Measurements from ENCODE around the gene ASPHD1.
A peak's percentile ranks its signal among the peaks of the same experiment; 100 is the strongest.

The ASPHD1 gene

GRCh38 chr16:29916979-29917378 lies 16.7 kb downstream of the ASPHD1 start:
- no CpG with 5 or more reads among the region's 1 CpG for WGBS (ENCODE audit: insufficient coverage, insufficient read length)
- Histone ChIP-seq H3K4me1 (ENCODE audit: control insufficient read depth, insufficient read depth, low read length) (no peaks in the 10 kb centered on the region), H3K27ac (ENCODE audit: low read length) (no peak overlapping the region)

GRCh38 chr16:29920288-29921033 lies 20.2 kb downstream of the ASPHD1 start:
- H3K4me1 ChIP-seq (ENCODE audit: control insufficient read depth, insufficient read depth, low read length) = no peaks in the 10 kb centered on the region
- no CpG with 5 or more reads among the region's 6 CpGs for WGBS (ENCODE audit: insufficient coverage, insufficient read length)
- no peak for DNase-seq (ENCODE audit: low read depth, low spot score)
- no peak overlapping the region for H3K4me3 ChIP-seq (ENCODE audit: low read length)
- H3K9me3 ChIP-seq (ENCODE audit: control insufficient read depth, insufficient read depth, low read length) = no peaks in the 10 kb centered on the region
- no peak overlapping the region for H3K27ac ChIP-seq (ENCODE audit: low read length)
- no peaks in the 10 kb centered on the region for H3K27me3 ChIP-seq (ENCODE audit: control insufficient read depth, insufficient read depth, low read length)
- H3K36me3 ChIP-seq (ENCODE audit: control insufficient read depth, insufficient read depth, low read length) = 0 out of 2 replicates have a peak, but pooled peaks cover 3% of the 10 kb centered on the region

More at GRCh38 chr16:29916979-29917378, 16.7 kb downstream of the ASPHD1 start:
- Histone ChIP-seq H3K9me3 (ENCODE audit: control insufficient read depth, insufficient read depth, low read length) (no peaks in the 10 kb centered on the region), H3K36me3 (ENCODE audit: control insufficient read depth, insufficient read depth, low read length) (no peaks in the 10 kb centered on the region), H3K4me3 (ENCODE audit: low read length) (no peak overlapping the region), H3K27me3 (ENCODE audit: control insufficient read depth, insufficient read depth, low read length) (no peaks in the 10 kb centered on the region)
- DNase-seq (ENCODE audit: low read depth, low spot score) = no peak

- Histone ChIP-seq H3K36me3 (ENCODE audit: control insufficient read depth, insufficient read depth, low read length) (0 out of 2 replicates have a peak, but pooled peaks cover 3% of the 10 kb centered on the region), H3K9me3 (ENCODE audit: control insufficient read depth, insufficient read depth, low read length) (no peaks in the 10 kb centered on the region), H3K27me3 (ENCODE audit: control insufficient read depth, insufficient read depth, low read length) (no peaks in the 10 kb centered on the region), H3K27ac (ENCODE audit: low read length) (no peak overlapping the region), H3K4me3 (ENCODE audit: low read length) (no peak overlapping the region), H3K4me1 (ENCODE audit: control insufficient read depth, insufficient read depth, low read length) (no peaks in the 10 kb centered on the region)
- no CpG with 5 or more reads among the region's 3 CpGs for WGBS (ENCODE audit: insufficient coverage, insufficient read length)
- DNase-seq (ENCODE audit: low read depth, low spot score) = no peak
Observed at GRCh38 chr16:29921034-29921385, 20.7 kb downstream of the ASPHD1 start.

GRCh38 chr16:29922326-29922725 lies 22.0 kb downstream of the ASPHD1 start:
- WGBS (ENCODE audit: insufficient coverage, insufficient read length) = no CpG with 5 or more reads among the region's 2 CpGs
- H3K27me3 ChIP-seq (ENCODE audit: control insufficient read depth, insufficient read depth, low read length) = no peaks in the 10 kb centered on the region
- H3K27ac ChIP-seq (ENCODE audit: low read length) = no peak overlapping the region
- no peak overlapping the region for H3K4me3 ChIP-seq (ENCODE audit: low read length)
- H3K4me1 ChIP-seq (ENCODE audit: control insufficient read depth, insufficient read depth, low read length) = no peaks in the 10 kb centered on the region
- DNase-seq (ENCODE audit: low read depth, low spot score) = no peak
- H3K9me3 ChIP-seq (ENCODE audit: control insufficient read depth, insufficient read depth, low read length) = no peaks in the 10 kb centered on the region
- 0 out of 2 replicates have a peak, but pooled peaks cover 3% of the 10 kb centered on the region for H3K36me3 ChIP-seq (ENCODE audit: control insufficient read depth, insufficient read depth, low read length)

GRCh38 chr16:29922986-29923501 lies 22.8 kb downstream of the ASPHD1 start:
- no peaks in the 10 kb centered on the region for H3K27me3 ChIP-seq (ENCODE audit: control insufficient read depth, insufficient read depth, low read length)
- H3K9me3 ChIP-seq (ENCODE audit: control insufficient read depth, insufficient read depth, low read length) = no peaks in the 10 kb centered on the region
- no peak for DNase-seq (ENCODE audit: low read depth, low spot score)
- no CpG with 5 or more reads among the region's 12 CpGs for WGBS (ENCODE audit: insufficient coverage, insufficient read length)
- 0 out of 2 replicates have a peak, but pooled peaks cover 3% of the 10 kb centered on the region for H3K36me3 ChIP-seq (ENCODE audit: control insufficient read depth, insufficient read depth, low read length)
- no peak overlapping the region for H3K27ac ChIP-seq (ENCODE audit: low read length)
- no peaks in the 10 kb centered on the region for H3K4me1 ChIP-seq (ENCODE audit: control insufficient read depth, insufficient read depth, low read length)
- no peak overlapping the region for H3K4me3 ChIP-seq (ENCODE audit: low read length)

GRCh38 chr16:29925105-29925756 lies 24.9 kb downstream of the ASPHD1 start:
- H3K27me3 ChIP-seq (ENCODE audit: control insufficient read depth, insufficient read depth, low read length) = no peaks in the 10 kb centered on the region
- DNase-seq (ENCODE audit: low read depth, low spot score) = no peak
- 100% methylated on average over 1 of the region's 9 CpGs for WGBS (ENCODE audit: insufficient coverage, insufficient read length)
- H3K36me3 ChIP-seq (ENCODE audit: control insufficient read depth, insufficient read depth, low read length) = 0 out of 2 replicates have a peak, but pooled peaks cover 3% of the 10 kb centered on the region
- peak overlapping the region; percentile 90; the same call in 1 of the 2 replicates for H3K4me3 ChIP-seq (ENCODE audit: low read length)
- H3K9me3 ChIP-seq (ENCODE audit: control insufficient read depth, insufficient read depth, low read length) = no peaks in the 10 kb centered on the region
- H3K27ac ChIP-seq (ENCODE audit: low read length) = no peak overlapping the region
- H3K4me1 ChIP-seq (ENCODE audit: control insufficient read depth, insufficient read depth, low read length) = no peaks in the 10 kb centered on the region

GRCh38 chr16:29925781-29926710 lies 25.8 kb downstream of the ASPHD1 start, which contains the start of gene KCTD13:
Gene KCTD13, minus strand, starts transcription at chr16:29926226. Its CDS starts 193 bp downstream, at chr16:29926033.
- no peaks in the 10 kb centered on the region for H3K27me3 ChIP-seq (ENCODE audit: control insufficient read depth, insufficient read depth, low read length)
- peak within 1 kb of the TSS; percentile 90 for H3K4me3 ChIP-seq (ENCODE audit: low read length)
- WGBS (ENCODE audit: insufficient coverage, insufficient read length) = no CpG with 5 or more reads among the region's 89 CpGs
- H3K4me1 ChIP-seq (ENCODE audit: control insufficient read depth, insufficient read depth, low read length) = no peaks in the 10 kb centered on the region
- 0 out of 2 replicates have a peak, but pooled peaks cover 3% of the 10 kb centered on the region for H3K36me3 ChIP-seq (ENCODE audit: control insufficient read depth, insufficient read depth, low read length)
- no peaks in the 10 kb centered on the region for H3K9me3 ChIP-seq (ENCODE audit: control insufficient read depth, insufficient read depth, low read length)
- DNase-seq (ENCODE audit: low read depth, low spot score) = peak; percentile 39
- no peak within 1 kb of the TSS for H3K27ac ChIP-seq (ENCODE audit: low read length)

- Histone ChIP-seq H3K4me3 (ENCODE audit: low read length) (peak overlapping the region; percentile 58; the same call in 1 of the 2 replicates), H3K27me3 (ENCODE audit: control insufficient read depth, insufficient read depth, low read length) (no peaks in the 10 kb centered on the region), H3K27ac (ENCODE audit: low read length) (no peak overlapping the region), H3K36me3 (ENCODE audit: control insufficient read depth, insufficient read depth, low read length) (0 out of 2 replicates have a peak, but pooled peaks cover 3% of the 10 kb centered on the region), H3K9me3 (ENCODE audit: control insufficient read depth, insufficient read depth, low read length) (no peaks in the 10 kb centered on the region), H3K4me1 (ENCODE audit: control insufficient read depth, insufficient read depth, low read length) (no peaks in the 10 kb centered on the region)
- no CpG with 5 or more reads among the region's 12 CpGs for WGBS (ENCODE audit: insufficient coverage, insufficient read length)
- no peak for DNase-seq (ENCODE audit: low read depth, low spot score)
Observed at GRCh38 chr16:29926711-29927052, 26.4 kb downstream of the ASPHD1 start.

- Histone ChIP-seq H3K27ac (ENCODE audit: low read length) (no peak overlapping the region), H3K4me3 (ENCODE audit: low read length) (no peak overlapping the region)
Observed at GRCh38 chr16:29927070-29927905, 27.0 kb downstream of the ASPHD1 start.

More at GRCh38 chr16:29927070-29927905, 27.0 kb downstream of the ASPHD1 start:
- Histone ChIP-seq H3K36me3 (ENCODE audit: control insufficient read depth, insufficient read depth, low read length) (0 out of 2 replicates have a peak, but pooled peaks cover 3% of the 10 kb centered on the region), H3K27me3 (ENCODE audit: control insufficient read depth, insufficient read depth, low read length) (no peaks in the 10 kb centered on the region), H3K9me3 (ENCODE audit: control insufficient read depth, insufficient read depth, low read length) (no peaks in the 10 kb centered on the region), H3K4me1 (ENCODE audit: control insufficient read depth, insufficient read depth, low read length) (no peaks in the 10 kb centered on the region)
- no peak for DNase-seq (ENCODE audit: low read depth, low spot score)
- no CpG with 5 or more reads among the region's 12 CpGs for WGBS (ENCODE audit: insufficient coverage, insufficient read length)
